CD4-positive, alpha-beta T cell treated with Interleukin-21 for 1 hour (primary cell): Measurements from ENCODE around the gene ALOX5.

Experiments
- DNase-seq: peaks from one replicate; pipeline ENCODE4 v3.0.0-alpha.2; 2020

The ALOX5 gene

DNA sequence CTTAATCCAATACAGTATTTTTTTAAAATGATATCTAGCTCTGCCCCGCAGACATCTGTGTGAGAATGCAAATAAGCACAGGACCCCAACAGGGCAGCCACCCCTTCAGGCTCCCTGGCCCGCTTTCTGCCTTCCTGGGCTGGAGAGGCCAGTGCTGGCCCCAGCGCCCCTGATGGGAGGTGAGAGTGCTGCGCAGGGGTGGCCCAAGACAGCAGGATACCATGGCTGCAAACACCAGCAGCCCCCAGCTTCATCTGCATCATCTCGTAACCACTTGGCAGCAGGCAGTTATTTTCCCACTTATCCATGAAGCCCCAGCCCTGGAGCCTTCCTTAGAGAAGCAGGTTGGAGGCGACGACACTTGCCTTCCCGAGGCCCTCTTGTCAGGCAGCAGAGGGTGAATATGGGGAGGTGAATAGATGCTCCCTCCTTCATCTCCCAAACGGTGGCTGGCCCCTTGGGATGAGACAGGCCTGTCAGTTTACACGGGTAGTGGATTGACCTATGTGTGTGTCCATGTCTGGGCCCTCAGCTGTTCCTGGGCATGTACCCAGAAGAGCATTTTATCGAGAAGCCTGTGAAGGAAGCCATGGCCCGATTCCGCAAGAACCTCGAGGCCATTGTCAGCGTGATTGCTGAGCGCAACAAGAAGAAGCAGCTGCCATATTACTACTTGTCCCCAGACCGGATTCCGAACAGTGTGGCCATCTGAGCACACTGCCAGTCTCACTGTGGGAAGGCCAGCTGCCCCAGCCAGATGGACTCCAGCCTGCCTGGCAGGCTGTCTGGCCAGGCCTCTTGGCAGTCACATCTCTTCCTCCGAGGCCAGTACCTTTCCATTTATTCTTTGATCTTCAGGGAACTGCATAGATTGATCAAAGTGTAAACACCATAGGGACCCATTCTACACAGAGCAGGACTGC, 71.2 kb downstream of the ALOX5 start:
- no peak for DNase-seq

DNA sequence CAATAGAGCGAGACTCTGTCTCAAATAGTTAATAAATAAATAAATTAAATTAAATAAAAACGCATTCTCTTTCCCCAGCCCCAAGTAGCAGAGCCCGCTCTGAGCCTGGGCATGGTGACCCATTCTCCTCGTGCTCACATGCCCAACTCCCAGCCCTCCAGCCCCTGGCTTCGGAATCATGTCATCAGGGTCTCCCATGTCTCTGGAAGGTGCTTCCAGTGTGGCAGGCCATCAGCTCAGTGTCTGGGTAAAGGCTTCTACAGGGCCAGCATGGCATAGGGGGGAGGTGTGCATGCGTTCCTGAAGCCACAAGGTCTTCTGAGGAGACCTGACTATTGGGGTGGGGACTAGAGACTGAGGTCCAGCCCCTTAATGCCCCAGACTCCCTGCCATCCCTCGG, 72.8 kb downstream of the ALOX5 start:
- no peak for DNase-seq

DNA sequence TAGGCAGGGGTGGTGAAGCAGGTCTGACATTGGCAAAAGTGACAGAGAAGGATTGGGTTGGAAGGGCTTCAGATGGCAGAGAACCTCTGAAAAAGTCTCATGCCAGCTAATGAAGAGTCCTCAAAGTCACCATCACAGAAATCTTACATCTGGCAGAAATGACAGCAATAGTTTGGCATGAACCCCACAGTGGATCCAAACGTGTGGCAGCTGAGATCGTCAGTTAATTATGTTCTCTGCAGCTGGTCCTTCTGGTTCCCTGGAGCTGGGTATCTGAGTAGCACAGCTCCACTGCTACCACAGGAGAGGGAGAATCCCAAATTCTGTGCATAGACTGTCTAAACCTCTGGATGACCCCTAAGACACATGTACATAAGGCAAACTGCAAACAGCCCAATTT, 73.4 kb downstream of the ALOX5 start:
- DNase-seq, result no peak

DNA sequence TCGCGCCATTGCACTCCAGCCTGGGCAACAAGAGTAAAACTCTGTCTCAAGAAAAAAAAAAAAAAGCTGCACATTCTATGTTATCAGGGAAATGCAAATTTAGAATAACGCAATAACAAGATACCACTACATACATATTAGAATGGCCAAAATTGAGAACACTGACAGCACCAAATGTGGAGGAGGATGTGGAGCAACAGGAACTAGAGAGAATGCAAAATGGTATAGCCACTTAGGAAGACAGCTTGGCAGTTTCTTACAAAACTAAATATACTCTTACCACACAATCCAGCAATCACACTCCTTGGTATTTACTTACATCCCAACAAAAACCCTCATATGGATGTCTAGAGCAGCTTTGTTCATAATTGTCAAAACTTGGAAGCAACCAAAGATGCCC, 76.8 kb downstream of the ALOX5 start:
- no peak for DNase-seq

DNA sequence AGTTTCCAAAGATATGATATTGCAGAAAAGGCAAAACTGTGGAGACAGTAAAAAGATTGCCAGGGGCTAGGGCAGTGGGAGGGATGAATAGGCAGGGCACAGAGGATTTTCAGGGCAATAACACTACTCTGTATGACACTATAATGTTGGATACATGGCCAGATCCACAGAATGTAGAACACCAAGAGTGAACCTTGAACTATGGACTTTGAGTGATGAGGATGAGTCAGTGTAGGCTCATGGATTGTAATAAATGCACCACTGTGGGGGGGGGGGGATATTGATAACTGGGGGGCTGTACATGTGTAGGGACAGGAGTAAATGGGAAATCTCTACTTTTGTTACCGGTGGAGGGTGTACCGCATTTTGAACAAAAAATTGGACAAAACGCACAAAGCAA, 77.4 kb downstream of the ALOX5 start:
- DNase-seq, result no peak

DNA sequence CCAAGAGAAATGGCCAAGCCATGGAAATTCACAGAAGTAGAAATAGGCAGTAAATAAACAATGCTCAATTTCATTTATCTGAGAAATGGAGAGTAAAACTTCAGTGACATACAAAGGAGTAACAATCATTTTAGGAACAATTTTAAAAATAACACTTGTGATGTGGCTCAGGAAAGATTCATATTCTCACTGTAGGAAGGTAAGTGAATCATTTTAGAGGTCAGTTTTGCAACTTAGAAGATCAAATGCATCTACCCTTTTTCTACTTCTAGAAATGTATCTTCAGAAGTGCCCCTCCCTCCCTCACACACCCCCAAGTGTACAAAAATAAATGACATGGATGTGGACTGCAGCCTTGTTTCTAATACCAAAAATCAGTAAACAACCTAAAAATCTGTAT, 78.3 kb downstream of the ALOX5 start:
- no peak for DNase-seq

DNA sequence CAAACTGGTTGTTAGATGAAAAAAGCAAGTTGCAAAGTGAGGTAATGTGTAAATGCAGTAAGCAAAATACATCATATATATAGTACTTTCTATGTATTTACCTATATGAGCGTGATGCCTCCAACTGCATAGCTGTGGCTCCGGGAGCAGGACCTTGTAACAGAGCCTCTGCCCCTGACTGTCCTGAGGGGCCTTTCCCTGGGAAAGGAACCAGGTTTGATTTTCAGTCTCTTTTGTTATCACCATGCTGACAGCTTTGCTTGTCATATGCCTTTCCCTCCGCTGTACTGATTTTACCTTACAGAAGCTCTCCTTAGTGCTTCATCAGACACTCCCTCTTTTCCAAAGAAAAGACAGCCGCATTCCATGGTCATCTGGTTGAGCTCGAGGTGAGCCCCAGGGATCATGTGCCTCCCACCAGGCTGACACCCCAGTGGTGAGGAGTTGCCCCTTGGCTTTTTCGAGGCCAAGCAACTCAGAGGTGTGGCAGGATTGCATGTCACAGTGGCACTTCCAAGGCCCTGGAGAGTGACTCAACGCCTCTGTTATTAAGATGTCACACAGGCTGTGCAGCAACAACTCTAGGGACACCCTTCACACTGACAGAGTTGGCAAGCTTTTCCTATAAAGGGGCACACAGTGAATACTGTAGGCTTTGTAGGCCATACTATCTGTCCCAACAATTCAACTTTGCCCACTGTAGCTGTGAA, 78.9 kb downstream of the ALOX5 start:
- no peak for DNase-seq

DNA sequence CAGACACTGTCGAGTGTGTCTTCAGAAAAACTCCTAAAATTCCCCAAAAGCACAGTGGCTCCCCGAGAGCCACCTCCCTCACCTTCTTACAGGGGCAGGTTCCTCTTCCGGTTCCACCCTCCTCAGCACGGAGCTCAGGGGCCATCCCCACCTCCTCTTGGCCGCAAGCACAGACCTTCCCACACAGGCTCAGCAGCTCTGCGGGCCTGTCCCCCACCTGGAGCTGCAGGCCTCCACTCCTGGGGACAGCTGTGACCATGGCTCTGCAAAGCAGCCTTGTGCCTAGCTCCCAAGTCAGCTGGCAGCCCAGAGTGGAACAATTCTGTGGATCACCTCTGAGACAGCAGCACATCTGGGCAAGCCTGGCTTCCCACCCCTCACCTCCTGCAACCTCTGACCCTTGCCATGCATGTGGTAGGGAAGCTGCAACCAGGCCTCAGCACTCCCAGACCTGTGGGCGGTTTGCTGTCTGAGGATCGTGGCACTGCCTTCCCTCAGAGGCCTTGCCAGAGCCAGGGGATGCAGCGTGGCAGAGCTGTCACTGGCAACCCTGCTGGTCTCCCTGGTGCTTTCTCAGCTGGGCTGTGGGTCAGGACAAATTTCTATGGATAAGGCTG, 79.7 kb downstream of the ALOX5 start:
- DNase-seq, result no peak

DNA sequence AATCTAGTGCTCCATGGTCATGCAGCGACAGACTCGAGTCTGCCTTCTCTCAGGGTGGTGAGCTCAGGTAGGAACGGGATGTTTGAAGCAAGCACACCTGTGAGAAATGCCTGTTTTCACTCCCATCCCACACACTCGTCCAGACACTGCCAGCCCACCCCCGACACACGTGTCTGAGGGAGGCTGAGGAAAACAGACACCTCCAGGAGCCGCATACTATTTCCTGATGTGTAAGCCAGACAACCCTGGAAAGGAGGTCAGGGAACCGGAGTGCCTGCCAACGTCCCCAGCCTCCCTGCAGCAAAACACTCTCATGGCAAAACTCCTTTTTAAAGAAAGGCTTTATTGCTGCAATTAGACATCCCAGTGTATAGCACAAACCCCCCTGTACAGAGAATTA, 80.2 kb downstream of the ALOX5 start:
- DNase-seq, result no peak

DNA sequence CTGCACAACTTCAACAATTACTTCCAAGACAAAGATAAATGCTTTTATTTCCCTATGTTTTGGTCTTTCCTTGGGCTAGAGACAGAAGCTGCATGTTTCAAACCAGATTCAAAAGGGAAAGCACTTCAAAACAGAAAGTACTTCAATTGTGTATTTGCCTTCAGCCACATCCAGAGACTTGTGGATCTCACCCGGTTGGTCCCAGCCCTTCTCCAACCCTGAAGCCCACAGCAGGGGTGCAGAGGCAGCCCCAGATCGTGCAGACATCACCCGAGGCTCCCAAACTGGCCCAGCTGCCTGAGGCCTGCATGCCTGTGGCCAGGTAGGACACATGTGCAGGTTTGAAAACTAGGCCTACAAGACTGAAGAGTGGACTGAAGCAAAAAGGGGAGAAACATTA, 80.8 kb downstream of the ALOX5 start:
- no peak for DNase-seq

DNA sequence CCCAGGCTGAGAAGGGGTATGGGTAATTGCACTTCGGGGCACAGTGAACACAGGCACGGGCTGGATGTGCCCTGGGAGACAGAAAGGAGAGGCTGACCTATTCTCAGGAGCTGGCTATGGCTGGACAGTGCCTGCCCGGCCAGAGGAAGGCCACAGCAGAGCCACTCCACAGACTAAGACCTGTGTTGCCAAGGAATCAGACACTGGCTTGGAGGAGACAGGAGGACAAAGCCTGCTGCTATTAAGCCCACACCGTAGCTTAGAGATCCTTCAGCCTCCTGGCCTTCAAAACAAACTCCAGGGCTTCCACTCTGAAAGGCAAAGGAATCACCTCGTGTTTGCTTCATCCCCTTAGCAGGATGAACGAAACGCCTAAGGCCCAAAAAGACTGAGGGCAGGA, 82.2 kb downstream of the ALOX5 start:
- DNase-seq, result no peak

DNA sequence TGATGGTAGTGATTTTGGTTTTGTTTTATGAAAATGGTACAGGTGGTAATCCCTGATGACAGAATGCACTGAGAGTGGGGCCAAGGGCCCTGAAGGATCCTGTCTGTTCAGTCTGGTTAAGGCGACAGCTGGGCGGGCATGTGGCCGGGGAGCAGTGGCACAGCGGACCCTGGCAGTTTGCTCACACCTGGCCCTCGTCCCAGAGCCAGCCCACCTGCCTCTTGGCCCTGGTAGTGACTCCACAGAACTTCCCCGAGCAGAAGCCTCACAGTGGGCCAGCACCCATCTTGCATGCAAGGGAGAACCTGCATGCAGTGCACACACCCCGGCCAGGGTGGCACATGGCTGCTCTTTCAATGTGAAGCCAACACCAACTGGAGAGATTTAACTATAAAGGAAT, 82.8 kb downstream of the ALOX5 start:
- no peak for DNase-seq

DNA sequence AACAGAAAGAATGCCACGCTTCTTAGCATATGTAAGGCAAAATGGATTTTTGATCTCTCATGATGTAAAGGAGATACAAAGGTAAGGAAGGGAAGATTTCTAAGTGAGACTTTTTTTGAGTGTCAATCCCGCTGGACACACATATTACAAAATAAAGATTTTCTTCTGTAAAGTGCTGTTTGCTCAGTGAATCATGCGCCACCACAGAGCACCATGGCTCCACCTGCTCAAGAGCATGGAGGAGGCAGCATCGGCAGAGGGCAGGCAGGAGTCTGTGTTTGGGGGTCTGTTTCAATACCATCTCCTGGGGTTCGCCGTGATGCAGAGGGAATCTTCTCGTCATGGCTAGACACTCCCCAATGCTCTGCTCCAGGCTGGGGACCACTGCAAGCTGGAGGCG, 83.5 kb downstream of the ALOX5 start:
- DNase-seq, result no peak

DNA sequence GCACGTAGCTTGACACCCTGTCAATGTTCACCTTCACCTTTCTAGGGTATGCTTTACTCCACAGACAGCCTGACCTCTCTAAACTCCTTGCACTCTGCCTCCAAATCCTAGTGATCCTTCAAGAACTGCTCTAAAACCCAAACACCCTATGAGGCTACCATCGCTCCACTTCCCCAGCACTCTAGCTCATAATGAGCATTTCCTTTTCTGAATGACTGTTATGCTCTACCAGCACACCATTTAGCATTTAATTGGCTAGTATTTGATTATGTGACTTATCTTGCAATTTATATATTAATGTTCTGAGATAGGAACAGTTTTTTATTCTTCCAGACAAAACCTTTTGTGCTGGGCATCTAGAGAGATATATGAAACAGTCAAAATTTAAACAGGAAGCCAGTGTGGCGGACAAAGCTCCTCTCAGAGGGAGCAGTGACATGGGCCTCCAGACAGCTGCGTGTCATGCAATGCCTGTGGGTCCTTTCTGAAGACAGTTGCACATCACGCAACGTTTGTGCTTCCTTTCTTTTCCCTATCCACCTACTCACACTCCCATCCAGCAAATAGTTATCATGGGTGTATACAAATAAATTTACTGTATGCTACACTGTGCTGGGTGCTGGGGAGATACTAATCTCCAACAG, 86.3 kb downstream of the ALOX5 start:
- DNase-seq, result no peak

DNA sequence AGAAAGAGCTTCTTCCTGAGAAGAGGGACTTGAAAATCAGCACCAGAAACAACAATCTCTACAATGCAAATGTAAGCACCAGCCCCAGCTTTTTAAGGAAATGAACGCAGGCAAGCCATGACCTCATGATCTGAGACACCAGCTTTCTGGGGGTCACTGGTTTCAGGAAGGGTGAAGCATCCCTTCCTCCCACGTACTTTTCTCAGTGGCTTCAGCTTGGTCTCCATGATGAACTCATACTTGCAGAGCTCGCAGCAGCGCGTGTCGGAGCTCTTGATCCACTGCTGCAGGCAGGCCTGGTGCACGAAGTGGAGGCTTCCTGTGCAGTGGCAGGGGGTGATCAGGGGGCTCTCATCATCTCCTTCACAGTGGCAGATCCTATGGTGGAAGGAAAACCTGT, 87.0 kb downstream of the ALOX5 start:
- DNase-seq, result no peak

DNA sequence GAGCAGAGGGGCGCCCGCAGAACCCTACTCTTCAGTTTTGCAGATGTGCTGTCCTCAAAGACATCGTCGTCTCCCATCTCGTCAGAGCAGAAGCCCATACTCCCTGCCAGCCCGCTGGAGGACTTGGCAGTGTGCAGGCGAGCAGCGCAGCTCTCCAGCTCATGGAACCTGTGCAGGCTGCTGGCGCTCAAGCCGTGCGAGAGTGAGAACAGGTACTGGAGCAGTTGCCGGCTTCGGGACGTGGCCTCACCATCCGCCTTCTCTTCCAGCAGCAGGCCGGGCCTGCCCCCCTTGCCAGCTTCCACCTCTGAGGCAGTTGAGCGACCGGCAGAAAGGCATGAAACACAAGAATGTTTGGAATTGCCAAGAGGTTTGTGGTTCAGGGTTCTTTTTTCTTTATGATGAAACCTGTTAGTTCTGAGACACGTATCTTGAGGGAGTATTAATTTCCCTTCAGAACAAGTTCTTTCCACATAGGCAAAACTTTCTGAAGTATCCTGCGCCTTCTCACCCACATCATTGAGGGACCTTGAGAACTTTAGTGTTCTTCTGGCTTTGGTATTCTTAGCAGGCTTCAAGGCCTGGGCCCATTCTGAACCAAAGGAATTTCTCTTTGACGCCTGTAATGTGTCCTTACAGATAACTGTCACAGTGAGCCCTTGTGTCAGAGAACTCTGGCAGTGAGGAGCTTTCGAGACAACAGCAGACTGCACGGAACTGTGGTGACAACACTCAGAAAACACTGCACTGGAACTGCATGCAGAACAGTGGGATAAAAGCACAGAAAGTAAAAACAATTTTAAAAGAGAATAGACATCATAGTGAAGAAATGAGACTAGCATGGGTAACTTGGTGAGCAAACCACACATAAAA, 89.5 kb downstream of the ALOX5 start:
- no peak for DNase-seq

DNA sequence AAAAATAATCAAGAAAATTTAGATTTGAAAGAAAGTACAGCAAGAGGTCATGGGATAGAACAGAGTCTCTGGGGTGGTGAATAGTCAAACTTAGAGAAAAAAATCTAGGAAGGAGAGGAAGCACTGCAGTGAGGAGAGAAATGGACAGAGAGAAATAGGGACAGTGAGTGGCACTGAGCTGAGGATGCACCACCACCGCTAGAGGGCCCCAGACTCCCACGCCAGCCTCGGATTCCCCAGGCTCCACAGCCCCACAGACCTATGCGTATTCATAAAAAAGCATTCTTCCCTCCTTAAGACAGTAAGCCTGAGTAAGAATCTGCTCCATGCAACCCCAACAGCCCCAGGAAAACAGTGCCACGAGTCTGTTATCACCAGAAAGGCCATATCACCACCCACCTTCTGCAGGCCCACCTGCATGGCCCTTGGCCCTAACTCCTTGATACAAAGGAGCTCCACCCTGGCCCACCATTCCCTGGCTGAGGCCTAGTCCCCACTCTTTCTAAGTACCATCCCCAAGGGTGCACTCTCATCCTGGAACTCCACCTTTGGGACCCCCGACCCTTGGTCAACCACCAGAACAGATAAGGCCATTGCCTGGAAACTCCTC, 91.0 kb downstream of the ALOX5 start:
- DNase-seq, result peak; percentile 73

DNA sequence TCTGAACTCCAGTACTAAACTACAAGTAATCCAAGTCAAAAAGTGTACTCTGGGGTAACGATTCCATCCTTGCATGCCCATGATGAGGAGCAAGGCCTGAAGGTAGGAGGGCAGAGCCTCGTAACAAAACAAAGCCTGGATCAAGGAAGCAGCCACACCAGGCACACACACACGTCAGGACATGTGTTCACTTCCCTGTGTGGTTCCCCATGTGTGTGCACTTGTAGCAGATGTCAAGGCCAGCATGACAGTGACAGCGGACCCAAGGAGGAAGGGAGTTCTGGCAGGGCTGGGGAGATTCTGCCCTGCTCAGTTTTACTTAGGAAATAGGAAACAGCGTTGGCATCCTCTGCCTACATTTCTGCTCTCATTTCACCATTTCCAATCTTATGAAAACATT, 92.8 kb downstream of the ALOX5 start:
- DNase-seq, result no peak

DNA sequence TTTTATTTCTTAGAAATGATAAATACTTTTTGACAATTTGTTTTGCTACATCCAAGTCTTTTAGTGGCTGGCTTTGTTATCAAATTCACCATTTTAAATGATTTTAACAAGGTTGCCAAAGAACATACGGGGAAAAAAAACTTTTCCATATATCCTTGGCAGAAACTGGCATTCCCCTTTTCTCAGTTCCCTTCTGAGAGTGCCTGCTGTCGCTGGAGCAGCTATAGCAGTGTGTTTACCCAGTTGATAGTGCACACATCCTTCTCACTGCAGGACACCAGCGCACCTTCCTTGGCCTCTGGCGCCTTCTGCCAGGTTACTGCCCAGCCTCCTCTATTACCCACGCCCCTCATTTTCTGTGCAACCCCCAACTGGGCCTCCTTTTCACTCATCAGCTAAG, 94.1 kb downstream of the ALOX5 start:
- DNase-seq, result no peak

DNA sequence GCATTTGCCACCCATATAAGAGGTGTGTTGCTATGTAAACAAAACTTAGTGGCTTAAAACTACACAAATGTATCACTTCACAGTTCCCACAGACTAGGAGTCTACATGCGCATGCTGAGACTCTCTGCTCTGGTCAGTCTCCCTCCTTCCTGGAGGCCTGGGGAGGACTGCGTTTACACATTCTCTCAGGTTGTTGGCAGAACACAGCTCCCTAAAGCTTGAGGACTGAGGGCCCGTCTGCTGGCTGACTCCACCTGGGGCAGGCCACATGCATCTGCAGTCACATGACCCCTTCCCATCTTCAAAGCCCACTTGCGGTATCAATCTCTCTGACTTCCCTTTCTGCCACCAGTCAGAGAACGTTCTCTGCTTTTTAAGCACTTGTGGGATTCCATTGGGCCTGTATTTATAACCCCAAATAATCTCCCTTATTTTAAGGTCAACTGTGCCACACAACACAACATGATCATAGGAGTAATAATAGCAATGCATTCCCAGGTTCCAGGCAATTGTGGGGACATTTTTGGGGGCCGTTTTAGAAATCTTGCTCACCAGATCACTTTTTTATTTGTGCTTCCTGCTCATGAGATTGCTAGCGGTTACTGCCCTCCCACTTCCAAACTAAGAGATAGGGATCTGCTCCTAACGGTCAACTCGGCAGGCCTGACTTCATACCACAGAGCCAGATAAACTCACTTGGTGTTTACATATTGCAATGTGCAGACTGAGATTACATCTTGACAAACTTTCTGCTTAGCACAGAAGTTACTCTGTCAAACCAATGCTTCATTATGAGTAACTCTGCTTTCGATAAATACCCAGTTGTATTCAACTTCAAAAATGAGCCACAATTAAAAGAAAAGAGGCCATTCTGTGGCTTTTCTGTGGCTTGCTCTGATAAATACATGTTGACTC, 96.3 kb downstream of the ALOX5 start:
- peak; percentile 38 for DNase-seq

DNA sequence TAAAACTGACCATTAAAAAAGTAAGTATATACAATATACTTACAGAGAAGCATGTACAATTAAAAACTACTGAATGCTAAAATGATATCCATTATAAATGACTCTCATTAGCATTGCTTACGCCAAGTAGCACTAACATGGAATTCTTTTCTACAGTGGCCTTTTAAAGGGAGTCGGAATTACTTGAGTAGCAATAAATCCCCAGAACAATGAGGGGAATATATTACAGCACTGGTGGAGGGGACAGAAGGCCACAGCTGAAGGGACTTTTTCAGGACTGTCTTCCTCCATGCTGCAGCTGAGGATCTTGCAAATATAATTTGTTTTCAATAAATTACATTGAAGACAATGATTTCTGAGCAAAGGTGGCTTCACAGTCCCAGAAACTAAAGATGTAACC, 97.0 kb downstream of the ALOX5 start:
- DNase-seq, result no peak
